ENCODE measurements around the gene ADGRA1.
"Not testable (repeated sequence)": the region's sequence is repeated elsewhere in the genome, so short reads cannot be mapped to it uniquely, and the experiment has no call there.

ADGRA1 gene

DNA sequence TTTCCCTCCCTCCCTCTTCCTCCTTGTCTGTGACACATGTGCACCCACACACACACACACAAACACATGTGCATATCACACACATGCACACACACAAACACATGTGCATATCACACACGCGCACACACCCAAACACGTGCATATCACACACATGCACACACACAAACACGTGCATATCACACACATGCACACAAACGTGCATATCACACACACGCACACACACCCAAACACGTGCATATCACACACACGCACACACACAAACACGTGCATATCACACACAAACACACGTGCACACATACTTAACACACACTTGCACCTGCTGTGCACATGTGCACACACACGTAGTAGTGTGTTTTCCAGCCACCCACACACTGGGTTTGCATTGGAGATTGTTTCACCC is 42.9 kb downstream of the ADGRA1 start:
- DNase-seq = no peak

DNA sequence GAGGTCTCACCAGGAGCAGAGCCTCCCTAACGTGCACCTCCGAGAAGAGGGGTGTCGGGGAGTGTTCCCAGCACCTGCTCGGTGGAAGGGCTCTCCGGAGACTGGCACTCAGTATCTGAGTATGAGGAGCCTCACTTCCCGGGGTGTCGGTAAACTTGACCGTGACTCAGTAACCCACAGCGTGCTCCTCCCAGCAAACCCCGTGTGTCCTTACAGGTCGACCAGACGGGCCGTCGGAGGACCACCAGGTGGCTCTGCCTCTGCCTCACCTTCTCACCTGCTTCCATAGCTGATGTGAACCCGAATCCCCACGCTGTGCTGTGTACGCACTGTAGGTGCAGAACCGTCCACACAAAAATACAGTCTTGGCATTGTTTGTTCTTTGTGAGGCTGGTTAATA is 43.3 kb downstream of the ADGRA1 start:
- no peak for DNase-seq

DNA sequence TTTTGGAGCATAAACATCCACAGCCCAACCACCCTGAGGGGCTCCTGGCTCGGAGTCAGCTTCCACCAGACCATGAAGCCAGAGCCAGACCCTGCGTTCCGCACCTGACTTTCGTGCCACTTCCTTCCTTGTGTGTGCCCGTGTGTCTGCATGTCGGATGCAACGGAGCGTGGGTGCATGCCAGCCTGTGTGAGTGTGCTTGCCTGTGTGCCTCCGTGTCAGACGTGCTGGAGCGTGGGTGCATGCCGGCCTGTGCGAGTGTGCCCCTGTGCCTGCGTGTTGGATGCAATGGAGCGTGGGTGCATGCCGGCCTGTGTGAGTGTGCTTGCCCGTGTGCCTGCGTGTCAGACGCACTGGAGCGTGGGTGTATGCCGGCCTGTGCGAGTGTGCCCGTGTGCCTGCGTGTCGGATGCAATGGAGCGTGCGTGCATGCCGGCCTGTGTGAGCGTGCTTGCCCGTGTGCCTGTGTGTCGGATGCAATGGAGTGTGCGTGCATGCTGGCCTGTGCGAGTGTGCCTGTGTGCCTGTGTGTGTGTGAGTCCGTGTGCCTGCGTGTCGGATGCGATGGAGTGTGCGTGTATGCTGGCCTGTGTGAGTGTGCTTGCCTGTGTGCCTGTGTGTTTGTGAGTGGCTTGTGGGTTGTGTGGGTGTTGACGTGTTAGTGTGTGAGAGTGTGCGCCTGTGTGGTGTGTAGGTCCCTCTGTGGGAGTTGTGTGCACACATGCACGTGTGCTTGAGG is 44.2 kb downstream of the ADGRA1 start:
- DNase-seq = no peak

DNA sequence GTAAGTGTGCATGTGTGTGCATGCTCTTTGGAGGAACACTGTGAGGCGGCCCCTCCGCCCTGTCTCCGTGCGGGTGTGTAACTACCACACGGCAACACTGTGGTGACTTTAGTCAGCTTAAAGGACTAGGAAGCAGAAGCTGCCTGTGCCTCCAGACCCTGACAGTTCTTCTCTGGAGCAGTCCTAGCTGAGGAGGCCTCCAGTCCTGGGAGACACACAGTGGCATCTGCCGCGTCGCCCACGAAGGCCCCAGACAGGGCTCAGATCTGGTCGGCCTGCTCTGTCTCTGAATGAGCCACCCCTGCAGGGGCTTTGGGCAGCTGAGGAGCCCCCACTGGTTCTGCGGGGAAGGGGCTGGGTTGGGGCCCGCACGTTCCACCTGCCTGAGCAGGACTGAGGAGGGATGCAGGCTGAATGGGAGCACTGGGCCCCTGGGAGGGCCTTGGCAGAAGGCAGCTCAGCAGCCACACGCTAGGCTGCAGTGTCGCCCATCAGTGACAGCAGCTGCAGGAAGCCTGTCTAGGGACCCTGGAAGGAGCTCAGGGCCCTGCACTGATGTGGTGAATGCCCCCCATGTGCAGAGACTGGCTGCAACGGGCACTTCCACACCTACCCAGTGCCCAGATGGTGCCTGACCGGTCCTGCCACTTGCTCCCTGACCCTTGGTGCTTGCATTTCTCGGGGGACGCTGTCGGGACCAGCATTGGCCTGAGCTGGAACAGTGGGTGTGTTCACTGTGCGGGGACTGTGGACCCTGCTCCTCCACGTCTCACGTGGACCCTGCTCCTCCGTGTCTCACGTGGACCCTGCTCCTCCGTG is 45.0 kb downstream of the ADGRA1 start:
- no peak for DNase-seq

DNA sequence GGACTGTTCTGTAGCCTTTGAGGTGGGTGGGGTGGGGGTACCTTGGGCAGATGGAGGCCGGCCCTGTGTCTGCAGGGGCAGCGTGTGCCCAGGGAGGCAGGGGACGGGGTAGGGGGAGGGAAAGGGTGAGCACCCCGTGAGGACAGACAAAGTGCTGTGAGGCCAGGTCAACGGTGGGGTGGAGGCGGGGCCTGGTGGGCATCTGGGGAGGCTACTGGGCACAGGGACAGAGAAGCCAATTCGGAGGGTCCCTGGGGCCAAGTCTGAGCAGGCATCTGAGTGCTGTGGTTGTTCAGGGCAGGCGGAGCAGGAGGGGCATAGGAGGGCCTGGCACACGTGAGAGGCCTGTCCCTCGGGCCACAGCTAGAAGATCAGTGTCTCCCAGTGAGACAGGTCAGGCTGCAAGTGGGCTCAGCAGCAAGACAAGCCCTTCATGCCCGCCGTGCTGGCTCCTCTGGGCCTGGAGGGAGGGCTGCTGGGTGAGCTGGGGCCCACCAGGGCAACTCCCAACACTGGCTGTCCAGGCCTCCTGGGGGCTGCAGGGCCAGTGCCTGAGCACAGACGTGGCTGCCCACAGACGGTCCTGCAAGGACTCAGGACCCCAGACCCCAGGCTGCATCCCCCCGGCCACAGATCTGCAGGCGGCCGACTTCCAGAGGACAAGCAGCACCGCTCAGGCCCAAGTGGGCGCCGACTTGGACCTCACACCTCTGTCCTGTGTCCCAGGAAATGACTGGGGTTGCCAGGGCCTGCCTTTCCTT is 45.9 kb downstream of the ADGRA1 start:
- DNase-seq = no peak

DNA sequence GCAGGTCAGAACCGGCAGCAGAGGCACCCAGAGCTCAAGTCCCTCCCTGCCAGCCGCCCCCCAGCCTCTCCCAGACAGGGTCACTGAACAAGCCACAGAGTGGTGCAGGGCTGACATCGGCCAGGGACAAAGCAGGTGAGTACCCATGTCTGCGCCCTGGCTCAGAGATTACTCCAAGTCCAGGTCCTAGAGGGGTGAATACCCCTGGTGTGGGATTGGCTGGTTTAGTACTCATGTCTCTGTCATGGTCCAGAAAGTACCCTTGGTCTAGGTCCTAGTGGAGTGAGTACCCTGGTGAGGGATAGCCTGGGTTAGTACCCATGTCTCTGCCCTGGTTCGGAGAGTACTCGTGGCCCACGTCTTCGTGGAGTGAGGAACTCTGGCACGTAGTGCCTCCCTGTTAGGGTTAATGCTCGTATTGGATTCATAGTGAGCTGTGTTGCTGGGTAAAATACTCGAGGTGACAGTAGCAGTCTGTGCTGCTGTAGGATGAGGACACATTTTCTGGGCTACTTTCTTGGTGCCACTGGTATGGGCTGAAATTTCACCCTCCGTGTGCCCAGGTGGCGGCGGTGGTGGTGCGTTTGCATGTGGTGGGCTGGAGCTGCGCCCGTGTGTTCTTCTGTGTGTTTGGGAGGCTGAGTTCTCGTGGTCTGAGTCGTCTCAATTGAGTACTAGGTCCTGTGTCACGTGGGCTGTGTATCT is 46.8 kb downstream of the ADGRA1 start:
- no peak for DNase-seq

DNA sequence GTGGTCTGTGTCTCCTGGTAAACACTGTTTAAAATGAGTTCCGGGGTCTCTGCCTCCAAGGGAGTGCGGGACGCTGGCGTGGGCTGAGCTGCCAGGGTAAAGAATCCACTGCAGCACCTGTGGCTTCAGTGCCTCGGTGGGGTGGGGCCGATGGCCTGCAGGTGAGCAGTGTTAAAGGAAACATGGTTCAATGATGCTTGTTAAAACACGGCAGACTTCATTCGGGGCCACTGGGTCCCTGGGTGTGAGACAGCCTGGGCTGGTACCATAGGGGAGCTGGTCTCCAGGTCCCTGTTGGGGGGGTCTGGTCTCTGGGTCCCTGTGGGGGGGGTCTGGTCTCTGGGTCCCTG is 47.4 kb downstream of the ADGRA1 start:
- no peak for DNase-seq

DNA sequence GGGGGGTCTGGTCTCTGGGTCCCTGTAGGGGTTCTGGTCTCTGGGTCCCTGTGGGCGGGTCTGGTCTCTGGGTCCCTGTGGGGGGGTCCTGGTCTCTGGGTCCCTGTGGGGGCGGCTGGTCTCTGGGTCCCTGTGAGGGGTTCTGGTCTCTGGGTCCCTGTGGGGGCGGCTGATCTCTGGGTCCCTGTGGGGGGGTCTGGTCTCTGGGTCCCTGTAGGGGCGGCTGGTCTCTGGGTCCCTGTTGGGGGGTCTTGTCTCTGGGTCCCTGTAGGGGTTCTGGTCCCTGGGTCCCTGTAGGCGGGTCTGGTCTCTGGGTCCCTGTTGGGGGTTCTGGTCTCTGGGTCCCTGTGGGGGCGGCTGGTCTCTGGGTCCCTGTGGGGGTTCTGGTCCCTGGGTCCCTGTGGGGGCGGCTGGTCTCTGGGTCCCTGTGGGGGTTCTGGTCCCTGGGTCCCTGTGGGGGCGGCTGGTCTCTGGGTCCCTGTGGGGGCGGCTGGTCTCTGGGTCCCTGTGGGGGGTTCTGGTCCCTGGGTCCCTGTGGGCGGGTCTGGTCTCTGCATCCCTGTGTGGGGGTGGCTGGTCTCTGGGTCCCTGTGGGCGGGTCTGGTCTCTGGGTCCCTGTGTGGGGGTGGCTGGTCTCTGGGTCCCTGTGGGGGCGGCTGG is 49.9 kb downstream of the ADGRA1 start:
- DNase-seq = not testable (repeated sequence)

DNA sequence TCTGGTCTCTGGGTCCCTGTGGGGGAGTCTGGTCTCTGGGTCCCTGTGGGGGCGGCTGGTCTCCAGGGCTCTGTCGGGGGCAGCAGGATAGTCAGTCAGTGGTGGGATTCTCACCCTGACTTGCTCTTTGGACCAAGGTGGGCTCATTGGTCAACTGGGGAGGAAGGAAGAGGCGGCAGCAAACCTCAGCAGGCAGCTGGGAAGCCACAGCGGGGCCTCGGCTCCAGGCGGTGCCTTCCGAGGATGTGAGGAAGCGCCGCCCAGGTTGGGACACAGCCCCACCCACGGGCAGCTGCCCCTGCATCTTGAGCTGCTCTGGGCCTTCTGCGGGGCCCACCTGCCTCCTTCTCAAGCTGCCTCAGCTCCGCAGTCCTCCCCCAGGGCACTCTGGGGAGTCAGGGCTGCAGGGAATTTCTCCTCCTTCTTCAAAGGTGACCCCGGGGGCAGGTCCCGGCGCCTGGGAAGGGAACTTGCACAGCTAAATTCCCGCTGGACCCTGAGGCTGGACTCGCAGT is 51.9 kb downstream of the ADGRA1 start:
- DNase-seq = no peak

DNA sequence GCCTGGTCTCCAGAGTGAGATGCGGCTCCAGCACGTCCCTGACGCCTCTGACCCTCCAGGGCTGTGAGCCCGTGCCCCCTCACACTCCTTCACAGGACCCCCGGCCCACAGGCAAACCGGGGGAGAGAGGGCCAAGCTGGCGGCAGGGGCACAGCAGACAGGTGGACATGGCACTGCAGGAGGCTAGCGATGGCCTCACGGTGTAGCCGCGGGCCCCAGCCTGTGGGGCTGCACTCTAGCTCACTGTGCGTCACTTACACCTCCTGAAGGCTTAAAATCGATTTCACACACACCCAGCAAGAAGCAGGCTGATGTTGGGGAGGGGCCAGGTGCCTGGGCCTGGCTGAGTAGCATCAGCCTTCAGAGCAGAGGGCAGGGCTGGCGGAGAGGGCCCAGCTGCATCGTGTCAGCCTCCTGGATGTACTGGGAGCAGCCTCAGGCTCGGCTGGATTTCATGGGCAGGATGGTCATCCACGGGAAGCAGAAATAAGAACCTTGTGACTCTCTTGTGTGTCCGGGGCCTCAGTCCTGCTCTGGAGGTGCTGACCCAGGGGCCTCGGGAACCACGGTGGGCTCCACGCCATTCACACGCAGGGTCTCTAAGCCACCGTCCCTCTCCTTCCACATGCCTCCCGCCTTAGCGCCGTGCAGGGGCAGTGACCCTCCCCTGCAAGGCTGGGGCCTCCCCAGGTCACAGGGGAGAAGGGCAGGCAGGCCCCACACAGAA is 52.9 kb downstream of the ADGRA1 start:
- DNase-seq = no peak

DNA sequence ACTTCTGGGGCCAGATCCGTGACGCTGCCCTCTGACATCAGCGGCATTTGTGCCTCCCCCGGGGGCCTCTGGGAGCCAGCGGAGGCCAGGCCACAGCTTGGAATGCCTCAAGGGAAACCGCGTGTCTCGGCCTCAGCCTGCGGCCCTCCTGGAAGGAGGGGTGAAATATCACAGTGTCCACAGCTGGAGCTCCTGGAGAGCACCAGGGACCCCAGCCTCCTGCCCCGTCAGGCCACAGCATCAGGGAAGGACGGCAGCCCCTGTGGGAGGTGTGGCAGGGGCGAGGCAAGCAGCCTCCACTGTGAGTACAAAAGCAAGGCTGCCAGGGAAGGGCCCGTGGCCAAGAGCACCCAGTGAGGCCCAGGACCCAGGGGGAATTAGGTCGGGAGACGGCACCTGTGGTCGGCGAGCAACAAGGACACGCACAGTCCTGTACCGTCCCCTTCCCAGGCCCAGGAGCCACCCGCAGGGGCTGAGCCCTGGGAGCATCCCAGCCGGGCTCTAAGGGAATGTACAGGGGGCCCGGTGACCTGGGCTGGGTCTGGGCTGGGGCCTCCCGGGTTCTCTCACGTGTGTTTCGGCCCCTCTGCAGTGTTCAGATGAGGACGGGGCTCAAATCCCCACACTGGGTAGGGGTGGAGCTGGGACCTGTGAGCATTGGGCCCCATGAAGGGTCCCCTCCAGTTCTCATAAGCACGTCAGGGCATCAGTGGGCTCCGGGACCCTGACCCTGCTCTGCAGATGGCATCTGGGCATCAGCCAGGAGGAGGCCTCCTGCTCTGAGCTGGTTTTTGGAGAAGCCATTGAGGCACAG is 53.6 kb downstream of the ADGRA1 start:
- DNase-seq = no peak

DNA sequence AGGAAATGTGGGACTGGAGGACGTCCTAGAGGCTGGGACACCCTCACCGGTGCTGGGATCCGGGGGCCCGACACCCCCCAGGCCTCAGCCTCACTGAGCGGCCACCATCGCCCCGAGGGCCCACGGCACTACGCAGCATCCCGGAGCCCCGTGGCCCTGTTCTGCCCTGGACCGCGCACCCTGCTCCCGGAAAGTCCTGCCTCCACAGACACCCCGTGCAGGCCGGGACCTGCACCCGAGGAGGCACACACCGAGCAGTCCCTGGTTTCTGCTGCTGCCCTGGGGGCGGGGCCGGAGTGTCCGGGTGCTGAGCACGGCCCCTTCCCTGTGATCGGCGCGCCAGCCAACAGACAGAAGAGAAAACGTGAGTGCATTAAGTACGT is 54.2 kb downstream of the ADGRA1 start:
- peak; percentile 38 for DNase-seq

DNA sequence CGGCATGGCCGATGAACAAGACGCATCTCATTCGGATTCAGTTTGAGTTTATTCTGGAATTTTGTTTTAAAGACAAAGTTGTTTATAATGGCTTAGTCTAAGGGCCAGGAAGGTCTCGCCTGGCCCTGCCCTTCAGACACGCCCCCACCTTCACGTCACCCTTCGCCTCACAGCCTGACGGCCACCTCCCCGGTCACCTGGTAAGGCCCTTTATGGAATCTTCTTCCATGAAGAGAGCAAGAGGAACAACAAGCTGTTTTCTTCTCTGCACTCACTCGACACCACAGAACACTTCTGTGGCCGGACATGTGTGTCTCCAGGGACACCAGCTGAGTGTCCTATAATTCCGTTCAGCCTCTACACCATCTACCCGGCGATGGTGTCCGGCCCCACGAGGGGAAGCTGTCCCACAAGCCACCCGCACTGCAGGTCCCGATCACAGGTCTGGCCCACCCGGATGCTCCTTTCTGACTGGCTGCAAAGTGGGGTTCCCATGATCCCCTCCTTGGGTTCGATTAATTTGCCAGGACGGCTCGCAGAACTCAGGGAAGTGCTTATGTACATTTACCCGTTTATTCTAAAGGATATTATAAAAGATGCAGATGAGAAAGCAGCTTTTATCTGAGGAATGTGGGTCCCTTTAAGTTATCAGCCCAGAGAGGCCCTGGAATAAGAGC is 54.9 kb downstream of the ADGRA1 start:
- DNase-seq = peak; percentile 34

DNA sequence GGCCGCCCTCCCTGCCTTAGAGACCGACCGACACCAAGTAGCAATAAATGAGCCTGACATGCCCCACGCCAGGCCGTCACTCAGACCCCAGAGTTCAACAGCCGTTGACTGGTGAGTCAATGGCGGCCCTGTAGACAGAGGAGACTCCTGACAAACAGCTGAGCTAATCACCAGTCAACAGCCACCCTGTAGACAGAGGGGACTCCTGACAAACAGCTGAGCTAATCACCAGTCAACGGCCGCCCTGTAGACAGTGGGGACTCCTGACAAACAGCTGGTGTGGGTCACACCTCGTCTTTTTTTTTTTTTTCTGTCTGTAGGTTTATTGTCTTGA is 55.4 kb downstream of the ADGRA1 start:
- DNase-seq = peak; percentile 27

DNA sequence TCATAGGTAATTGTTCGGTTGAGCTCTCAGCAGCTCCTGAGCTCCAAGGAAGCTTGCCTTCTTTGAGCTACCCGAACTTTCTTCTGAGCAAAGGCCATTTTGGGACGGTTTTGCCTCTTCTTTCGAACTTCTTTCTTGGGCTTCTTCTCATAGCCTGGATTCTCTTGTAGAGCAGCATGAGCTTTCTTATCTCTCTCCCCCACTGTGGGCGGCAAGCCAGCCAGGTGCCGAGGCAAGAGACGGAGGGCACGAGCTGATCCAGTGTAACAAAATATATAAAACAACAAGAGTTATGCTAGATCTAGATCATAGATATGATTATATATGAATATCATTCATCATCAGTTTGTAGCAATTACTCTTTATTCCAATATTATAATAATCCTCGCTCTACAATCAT is 55.8 kb downstream of the ADGRA1 start:
- no peak for DNase-seq

DNA sequence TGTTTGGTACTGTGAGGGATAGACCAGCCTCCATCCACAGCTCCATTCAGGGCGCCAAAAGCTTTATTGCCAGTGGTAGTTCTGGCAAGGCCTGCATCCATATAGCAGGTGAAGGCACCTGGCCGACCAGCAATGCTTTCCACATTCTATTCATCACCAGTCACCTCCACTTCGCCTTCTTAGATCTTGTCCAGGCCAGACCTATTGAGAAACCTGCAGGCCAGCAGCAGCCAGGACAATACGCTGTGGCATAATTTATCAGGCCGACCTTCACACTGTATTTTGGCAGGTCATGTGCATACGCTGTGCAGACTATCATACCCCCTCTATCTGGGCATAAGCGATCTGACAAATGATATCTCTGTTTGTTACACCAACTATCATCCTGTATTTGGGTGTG is 57.0 kb downstream of the ADGRA1 start:
- no peak for DNase-seq

DNA sequence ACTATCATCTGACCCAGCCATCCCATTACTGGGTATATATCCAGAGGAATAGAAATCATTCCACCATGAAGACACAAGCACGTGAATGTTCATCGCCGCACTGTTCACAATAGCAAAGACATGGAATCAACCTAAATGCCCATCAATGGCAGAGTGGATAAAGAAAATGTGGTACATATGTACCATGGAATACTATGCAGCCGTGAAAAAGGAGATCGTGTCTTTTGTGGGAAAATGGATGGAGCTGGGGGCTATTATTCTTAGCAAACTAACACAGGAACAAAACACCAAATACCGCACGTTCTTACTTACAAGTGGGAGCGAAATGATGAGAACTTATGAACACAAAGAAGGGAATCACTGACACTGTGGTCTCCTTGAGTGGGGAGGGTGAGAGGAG is 62.5 kb downstream of the ADGRA1 start:
- no peak for DNase-seq

DNA sequence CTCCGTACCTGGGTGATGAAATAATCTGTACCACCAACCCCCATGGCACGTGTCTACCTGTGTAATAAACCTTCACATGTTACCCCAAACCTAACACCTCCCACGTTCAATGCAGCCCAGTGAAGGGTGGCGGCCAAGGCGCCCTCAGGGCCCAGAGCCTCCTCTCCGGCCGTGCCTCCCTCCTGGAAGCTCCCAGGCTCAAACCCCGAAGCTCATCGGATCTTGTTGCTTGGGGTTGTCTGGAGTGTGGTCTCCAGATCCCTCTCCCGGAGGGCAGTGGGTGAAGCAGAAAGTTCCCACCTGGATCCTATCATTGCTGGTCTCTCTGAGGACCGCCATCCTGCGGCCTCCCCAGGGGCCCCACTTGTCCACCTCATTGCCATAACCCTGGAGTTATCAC is 62.9 kb downstream of the ADGRA1 start:
- no peak for DNase-seq

DNA sequence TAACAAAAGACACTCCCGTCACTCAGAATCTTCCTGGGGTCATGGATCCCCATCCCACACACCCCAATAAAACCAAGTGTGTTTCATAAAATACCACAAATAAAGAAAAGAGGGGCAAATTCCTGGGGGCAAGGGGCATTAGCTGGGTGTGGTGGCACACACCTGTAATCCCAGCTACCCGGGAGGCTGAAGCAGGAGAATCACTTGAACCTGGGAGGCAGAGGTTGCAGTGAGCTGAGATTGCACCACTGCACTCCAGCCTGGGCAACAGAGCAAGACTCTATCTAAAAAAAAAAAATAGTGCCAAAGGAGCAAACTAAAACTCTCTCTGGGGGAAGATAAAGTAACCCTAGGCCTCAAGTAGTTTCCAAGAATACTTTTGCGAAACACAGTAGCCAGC is 63.3 kb downstream of the ADGRA1 start:
- not testable (repeated sequence) for DNase-seq

DNA sequence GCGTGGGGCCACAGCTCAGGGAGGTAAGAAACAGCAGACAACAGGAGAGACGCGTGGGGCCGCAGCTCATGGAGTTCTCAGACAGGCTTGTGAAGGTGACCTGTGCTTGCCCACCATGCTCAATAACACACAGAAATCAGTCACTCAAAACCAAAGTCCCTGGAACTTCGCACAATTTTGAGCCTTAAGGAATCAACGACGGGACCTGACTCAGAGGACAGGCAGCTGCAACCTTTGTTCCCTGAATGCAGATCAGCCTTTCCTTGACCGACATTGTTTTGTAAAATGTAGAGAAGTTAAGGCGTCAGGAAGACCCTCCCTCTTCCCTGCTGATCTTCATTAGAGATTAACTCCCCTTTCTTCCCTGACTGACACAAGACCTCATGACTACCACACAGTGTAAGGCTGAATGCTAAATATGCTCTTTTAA is 63.8 kb downstream of the ADGRA1 start:
- DNase-seq = no peak

Data from right forelimb (tissue), 1 donor.